ENCODE data around the gene KCTD2.
A peak's percentile ranks its signal among the peaks of the same experiment; 100 is the strongest.
"Not testable (repeated sequence)": the region's sequence is repeated elsewhere in the genome, so short reads cannot be mapped to it uniquely, and the experiment has no call there.

The KCTD2 gene

GRCh38 chr17:75020331-75021110 lies 26.5 kb upstream of the KCTD2 start:
- DNase-seq, result no peak

DNA sequence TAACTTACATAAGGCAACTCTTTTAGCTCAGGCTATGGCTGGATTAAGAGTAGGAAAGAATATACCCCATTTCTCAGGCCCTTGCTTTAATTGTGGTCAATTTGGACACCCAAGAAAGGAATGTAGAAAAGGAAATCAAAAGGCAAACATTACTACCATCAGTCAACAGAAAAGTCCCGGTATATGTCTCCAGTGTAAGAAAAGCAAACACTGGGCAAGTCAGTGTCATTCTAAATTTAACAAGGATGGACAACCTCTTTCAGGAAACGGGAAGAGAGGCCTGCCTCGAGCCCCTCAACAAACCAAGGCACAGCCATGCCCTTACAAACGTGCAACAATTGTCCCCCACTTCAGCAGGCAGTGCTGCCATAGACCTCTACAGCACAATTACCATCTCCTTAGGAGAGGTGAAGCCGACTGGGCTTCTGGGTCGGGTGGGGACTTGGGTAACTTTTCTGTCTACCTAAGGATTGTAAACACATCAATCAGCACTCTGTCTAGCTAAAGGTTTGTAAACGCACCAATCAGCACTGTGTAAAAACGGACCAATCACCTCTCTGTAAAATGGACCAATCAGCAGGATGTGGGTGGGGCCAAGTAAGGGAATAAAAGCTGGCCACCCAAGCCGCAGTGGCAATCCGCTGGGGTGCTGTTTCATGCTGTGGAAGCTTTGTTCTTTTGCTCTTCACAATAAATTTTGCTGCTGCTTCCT lies 22.2 kb upstream of the KCTD2 start:
- no peak for DNase-seq

GRCh38 chr17:75025398-75025734 lies 21.7 kb upstream of the KCTD2 start:
- DNase-seq, result not testable (repeated sequence)

GRCh38 chr17:75026650-75027049 lies 20.4 kb upstream of the KCTD2 start:
- not testable (repeated sequence) for DNase-seq

DNA sequence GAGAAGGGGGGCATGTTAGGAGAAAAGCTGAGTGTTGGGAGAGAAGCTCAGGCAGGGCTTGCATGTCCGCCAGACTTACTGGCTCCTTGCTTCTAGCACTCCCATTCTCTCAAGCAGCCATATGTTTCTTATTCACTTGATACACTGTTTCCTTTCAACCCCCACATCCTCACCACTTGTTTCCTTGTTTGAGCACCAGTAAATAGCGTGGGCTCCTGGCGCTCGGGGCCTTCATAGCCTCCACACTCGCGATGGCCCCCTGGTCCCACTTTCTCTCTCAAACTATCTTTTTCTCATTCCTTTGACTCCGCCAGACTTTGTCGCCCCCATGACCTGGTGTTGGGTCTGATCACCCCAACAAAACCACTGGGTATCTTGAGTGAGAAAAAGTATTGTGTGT lies 16.9 kb upstream of the KCTD2 start:
- no peak for DNase-seq

GRCh38 chr17:75031972-75032719 lies 14.9 kb upstream of the KCTD2 start:
- no peak for DNase-seq

- no peak for DNase-seq
Measured at GRCh38 chr17:75032720-75033280, 14.2 kb upstream of the KCTD2 start.

DNA sequence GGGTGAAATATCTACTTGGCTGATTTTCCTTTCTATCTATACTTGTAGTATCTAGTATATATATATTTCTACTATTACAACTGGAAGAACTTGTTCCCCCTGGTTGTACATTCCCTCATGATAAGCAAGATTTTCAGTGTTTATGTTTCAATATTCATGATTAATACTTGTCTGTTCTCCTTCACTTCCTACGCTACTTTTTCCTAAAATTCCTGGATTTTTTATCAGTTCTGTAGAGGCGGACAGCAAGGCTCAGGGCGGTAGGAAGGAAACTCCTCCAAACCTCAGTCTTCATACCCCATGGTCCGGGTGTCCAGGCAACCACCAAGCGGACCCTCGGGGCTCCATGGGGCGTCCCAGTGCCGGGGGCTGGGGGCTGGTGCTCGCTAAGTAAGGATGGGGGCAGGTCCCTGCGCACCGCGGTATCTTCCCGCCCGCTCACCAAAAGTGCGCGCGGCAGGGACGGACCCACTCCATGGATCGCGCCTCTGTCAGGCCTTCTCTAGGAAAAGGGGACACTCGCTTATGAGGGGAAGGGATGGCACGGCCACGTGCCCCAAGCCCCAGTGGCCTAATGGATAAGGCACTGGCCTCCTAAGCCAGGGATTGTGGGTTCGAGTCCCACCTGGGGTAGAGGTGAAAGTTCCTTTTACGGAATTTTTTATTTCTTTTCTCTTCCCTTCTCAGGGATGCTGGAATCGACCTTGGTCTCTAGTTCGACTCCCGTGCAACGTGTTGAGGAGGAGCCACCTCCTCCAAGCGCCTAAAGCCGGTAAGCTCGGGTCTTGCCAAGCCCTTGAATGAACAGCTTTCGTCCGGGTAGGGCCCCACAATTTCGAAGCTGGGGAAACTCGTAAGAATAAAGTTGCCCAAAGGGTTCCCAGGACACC lies 13.4 kb upstream of the KCTD2 start:
- peak; percentile 71 for DNase-seq

DNA sequence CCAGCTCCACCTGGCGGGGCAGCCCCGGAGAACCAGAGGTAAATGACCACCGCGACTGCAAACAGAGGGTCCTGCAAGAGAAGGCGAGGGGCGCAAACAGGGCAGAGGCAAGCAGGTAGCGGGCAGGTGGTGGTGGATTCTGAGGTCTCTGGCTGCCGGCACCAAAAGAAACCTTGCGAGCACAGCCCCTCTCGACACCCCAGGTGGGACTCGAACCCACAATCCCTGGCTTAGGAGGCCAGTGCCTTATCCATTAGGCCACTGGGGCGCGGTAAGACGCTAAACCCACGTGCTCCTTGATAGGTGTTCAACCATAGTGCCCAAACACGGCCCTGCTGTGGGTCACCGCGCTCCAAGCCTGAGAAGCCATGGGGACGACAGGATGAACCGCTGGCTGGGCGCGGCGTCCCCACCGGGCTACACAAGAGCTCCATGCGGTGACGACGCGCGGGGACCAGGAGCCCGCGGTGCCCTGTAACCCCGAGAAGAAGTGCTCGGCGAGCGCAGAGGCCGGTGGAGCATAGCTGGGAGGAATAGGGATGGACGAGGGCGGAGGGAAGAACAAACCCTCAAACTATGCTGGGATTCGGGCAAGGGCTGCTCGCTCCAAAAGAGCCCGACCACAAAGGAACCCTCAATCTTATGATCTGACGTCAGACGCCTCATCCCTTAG lies 12.7 kb upstream of the KCTD2 start:
- DNase-seq, result peak; percentile 82

- no peak for DNase-seq
Measured at GRCh38 chr17:75036643-75037268, 10.3 kb upstream of the KCTD2 start.

- DNase-seq, result no peak
Measured at GRCh38 chr17:75039238-75039637, 7.8 kb upstream of the KCTD2 start.

- DNase-seq, result no peak
Measured at GRCh38 chr17:75041656-75042280, 5.3 kb upstream of the KCTD2 start.

DNA sequence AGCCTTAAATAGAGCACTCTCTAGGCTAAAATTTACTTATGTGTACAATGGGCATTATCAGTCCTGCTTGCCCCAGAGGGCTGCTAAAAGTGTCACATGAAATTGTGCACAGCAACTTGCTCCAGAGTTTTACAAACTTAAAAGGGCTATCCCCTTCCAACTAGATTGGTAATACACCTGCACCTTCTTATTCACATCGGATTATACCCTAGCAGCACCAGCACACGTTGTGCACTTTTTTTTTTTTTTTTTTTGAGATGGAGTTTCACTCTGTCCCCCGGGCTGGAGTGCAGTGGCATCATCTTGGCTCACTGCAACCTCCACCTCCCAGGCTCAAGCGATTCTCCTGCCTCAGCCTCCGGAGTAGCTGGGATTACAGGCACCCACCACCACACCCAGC lies 3.2 kb upstream of the KCTD2 start:
- DNase-seq, result not testable (repeated sequence)

- no peak for DNase-seq
Measured at GRCh38 chr17:75044716-75045115, 2.3 kb upstream of the KCTD2 start.

DNA sequence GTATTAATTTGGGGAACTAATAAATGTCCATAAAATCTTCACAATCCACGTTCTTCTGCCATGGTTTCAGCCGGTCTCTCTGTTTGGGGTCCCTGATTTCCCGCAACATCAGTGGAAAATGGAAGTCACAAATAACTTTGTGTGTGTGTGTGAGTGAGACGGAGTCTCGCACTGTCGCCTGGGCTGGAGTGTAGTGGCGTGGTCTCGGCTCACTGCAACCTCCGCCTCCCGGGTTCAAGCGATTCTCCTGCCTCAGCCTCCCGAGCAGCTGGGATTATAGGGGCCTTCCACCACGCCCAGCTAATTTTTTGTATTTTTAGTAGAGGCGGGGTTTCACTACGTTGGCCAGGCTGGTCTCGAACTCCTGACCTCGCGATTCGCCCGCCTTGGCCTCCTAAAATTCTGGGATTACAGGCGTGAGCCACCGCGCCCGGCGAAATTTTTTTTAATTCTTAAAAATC lies 1.0 kb upstream of the KCTD2 start:
- DNase-seq, result not testable (repeated sequence)

- peak; percentile 37 for DNase-seq
Measured at GRCh38 chr17:75047398-75048098, 523 bp downstream of the KCTD2 start.

DNA sequence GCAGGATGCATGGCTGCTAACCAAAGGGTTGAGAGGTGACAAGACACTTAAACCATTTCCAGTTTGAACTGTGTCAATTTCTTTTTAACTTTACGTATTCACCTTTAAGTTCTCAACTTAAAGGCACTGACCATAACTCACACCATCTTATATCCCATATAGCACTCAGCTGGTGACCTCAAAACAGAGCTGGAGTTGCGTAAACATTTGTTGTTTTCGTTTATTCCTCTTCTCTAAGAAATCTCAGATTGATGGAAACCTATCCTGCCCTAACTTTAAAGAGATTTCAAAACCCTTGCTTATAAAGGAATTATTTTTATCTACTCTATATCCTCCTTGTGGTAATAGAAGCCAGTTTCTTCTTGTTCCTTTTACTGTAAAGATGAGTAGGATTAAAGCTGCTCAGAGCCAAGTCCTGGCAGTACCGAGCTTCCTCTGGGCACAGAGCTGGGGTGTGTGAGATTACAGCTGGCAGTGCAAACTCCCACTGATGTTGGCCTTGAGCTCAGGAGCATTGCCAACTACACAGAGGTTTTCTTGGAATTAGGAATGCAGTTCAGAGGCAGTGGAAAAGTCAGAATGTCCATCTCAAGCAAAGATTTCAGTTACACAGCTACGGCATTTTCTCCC lies 1.3 kb downstream of the KCTD2 start:
- DNase-seq, result no peak

GRCh38 chr17:75049057-75049456 lies 2.0 kb downstream of the KCTD2 start:
- no peak for DNase-seq

DNA sequence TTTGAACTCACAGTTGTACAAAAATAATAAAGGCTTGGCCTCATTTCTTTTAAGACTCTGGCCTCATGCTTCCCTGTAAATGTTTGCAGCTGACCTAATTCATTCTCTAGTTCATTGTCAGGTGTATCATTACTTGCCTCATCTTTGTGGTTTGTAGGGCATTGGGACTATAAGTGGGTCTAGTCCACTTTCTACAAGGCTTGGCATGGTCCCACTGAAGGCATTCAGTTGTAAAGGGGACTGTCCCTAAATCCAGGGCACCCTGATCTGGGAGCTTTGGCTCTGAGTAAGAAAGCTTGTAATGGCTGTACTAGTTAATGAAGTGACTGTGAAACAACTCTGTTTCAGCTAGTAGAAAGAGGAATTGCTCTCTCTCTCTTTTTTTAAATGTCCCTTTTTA lies 2.7 kb downstream of the KCTD2 start:
- no peak for DNase-seq

DNA sequence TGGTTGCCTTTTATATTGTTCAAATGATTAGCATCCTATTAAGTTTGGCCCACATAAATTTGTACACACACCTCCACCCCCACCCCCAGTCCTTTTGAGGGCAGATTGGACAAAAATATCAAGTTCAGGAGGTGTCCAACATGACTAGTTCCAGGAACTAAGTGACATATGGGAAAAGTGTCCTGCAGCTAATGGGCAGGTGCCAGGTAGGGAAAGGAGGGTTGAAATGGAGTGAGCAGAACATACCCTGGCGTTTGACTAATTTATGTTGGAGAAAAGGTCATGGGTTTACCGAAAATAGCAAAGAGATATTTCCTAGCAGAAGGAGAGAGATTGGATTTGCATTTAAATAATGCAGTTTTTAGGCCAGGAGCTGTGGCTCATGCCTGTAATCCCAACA lies 4.9 kb downstream of the KCTD2 start:
- no peak for DNase-seq

Data from NK-92 treated with Interleukin-12 subunit alpha and Interleukin-12 subunit beta, amount 100 ng/mL, for 24 hours (cell line).